HG03575 (cell line): ENCODE results near the gene AMD1.
A peak's percentile ranks its signal among the peaks of the same experiment; 100 is the strongest.
"Not testable (repeated sequence)": the region's sequence is repeated elsewhere in the genome, so short reads cannot be mapped to it uniquely, and the experiment has no call there.

Experiments used
- ATAC-seq: cut with Tn5 transposase; IDR thresholded peaks from one replicate; pipeline ENCODE4 v1.9.1; 2021; ENCODE audit not compliant: unreplicated experiment, insufficient number of reproducible peaks, low FRiP score; ENCODE audit errors: extremely low read depth

Gene AMD1

DNA sequence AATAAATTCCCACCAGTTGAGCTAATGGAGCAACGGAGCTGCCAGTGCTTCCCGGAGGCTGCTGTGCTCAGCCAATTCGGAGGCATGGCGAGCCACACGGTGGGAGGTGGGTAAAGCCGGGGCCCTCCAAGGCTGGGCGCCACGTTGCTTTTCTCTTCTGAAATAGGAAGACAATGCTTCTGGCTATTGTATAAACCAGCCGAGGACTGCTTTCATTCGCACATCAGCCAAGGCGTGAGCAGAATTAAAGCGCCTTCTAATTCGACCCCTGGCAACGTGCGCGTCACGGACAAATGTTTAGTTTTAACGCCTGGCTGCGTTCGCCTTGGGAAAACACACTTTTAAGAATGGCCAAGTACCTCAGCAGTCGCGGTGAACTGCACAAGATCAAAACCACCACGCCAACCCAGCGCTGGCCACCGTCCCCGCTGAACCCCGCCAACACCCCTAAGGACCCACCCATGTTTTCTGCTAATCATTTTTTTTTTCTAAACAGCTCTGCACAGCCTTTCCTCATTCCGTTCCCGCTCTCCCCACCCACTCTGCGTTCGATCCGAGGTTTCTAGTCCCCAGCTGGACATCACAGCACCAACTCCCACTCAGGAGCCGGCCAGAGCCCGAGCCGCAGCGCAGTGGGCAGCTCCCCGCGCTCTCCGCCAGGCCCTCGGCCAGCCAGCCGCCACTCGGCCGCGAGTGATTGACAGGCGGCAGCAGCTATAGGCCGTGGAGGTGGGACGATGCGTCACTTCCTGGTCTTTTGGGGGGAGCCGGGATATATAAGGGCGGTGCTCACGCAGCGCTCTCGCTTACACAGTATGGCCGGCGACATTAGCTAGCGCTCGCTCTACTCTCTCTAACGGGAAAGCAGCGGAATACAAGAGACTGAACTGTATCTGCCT, at the start of gene AMD1:
AMD1 (plus strand) TSS at position 805 of the 899 bp plus-strand sequence. CDS start 321 bp downstream, outside the sequence.
- ATAC-seq, result peak; percentile 42

DNA sequence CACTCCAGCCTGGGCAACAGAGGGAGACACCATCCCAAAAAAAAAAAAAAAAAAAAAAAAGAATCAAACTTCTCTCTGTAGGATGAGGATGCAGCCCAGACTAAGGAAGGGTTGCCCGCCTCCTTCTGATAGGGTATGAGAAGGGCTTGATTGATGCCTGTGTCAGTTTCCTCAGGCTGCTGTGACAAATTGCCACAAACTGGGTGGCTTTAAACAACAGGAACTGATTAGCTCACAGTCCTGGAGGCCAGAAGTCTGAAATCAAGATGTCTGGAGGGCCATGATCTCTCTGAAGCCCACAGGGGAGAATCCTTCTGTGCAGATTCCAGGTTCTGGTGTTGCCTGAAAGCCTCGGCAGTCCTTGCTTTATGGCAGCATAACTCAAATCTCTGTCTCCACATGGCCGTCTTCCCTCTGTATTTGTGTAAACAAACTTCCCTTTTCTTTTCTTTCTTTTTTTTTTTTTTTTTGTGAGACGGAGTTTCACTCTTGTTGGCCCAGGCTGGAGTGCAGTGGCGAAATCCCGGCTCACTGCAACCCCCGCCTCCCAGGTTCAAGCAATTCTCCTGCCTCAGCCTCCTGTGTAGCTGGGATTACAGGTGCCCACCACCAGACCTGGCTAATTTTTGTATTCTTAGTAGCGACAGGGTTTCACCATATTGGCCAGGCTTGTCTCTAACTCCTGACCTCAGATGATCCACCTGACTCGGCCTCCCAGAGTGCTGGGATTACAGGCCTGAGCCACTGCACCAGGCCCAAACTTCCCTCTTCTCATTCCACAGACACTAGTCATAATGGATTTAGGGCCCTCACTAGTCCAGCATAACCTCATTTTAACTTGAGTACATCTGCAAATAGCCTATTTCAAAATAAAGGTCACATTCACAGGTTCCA, 48.1 kb upstream of the AMD1 start:
- no peak for ATAC-seq

DNA sequence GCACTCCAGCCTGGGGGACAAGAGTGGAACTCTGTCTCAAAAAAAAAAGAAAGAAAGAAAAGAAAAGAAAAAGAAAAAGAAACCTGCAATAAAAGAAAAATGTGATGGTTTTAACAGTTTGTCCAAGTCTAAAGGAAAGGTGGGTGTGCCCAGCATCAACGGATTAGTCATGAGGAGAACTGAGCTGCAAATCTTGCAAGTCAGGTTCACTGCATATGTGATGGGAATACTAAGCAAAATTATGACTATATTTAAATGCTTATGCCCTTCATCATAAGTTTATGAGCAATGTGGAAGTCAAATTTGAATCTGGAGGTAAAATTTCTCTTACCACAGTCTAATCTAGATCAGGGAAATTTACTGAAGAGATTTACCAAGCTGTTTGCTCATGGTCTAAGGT, 46.2 kb upstream of the AMD1 start:
- ATAC-seq, result no peak

DNA sequence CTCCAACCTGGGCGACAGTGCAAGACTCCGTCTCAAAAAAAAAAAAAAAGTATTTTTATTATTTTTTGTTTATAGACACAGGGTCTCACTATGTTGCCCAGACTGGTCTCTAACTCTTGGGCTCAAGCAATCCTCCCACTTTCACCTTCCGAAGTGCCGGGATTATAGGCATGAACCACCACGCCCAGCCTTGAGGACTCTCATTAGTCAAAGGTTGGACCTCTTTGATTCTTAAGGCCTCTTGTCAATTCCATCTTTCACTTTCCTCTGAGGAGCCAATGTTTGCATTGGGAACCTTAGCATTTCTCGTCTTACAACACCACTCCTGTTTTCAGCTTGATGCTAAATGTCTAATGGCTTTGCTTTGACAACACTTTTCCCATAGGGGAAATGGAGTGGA, 43.2 kb upstream of the AMD1 start:
- ATAC-seq, result no peak

DNA sequence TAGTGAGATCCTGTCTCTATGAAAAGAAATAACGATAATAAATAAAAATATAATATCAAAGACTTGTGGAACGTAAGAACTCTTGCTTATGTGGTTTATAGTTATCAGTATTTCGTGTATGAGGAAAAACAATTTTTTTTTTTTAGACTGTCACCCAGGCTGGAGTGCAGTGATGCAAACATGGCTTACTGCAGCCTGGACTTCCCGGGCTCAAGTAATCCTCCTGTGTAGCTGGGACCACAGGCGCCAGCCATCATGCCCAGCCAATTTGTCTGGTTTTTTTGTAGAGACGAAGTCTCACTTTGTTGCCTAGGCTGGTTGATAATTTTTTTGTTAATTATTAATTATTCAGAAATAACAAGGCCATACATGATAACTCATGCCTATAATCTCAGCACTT, 40.8 kb upstream of the AMD1 start:
- ATAC-seq, result no peak

DNA sequence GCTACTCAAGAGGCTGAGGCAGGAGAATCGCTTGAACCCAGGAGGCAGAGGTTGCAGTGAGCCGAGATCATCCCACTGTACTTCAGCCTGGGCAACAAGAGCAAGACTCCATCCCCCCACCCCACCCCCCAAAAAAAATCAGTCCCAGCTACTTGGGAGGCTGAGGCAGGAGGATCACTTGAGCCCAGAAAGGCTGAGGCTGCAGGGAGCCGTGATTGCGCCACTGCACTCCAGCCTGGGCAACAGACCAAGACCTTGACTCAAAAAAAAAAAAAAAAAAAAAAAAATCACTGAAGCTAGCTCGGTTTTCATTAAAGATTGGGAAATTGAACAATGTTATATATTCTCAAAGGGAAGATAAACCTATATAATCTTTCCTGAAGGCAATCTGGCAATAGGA, 38.8 kb upstream of the AMD1 start:
- ATAC-seq, result not testable (repeated sequence)

DNA sequence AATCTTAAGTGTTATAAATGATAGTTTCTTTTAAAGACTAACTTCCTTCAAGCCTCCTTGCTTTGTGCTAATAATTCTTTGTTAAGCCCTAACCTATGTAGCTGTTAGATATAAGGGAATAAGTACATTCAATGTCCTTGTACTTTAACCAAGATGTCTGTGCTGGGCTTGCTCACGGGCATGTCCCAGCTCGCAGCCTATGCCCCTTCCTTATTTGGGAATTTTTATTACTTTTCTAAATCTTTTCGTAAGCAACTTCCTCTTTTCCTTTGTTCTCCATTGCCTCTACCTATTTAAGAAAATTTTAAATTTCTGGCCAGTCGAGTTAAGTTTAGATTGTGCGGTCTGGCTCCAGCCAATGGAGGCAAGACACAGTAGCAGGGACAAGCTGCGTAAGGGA, 33.3 kb upstream of the AMD1 start:
- no peak for ATAC-seq

DNA sequence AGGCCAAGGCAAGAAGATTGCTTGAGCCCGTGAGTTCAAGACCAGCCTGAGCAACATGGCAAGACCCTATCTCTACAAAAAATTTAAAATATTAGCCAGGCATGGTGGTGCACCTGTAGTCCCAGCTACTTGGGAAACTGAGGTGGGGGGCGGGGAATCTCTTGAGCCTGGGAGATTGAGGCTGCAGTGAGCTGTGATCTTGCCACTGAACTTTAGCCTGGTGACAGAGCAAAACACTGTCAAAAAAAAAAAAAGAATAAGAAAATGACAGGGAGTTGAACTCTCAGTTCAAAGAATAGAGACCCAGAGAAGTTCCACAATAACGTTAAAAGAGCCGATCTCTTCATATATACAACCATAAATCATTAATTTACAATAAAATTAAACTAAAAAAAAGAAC, 24.8 kb upstream of the AMD1 start:
- ATAC-seq, result no peak

DNA sequence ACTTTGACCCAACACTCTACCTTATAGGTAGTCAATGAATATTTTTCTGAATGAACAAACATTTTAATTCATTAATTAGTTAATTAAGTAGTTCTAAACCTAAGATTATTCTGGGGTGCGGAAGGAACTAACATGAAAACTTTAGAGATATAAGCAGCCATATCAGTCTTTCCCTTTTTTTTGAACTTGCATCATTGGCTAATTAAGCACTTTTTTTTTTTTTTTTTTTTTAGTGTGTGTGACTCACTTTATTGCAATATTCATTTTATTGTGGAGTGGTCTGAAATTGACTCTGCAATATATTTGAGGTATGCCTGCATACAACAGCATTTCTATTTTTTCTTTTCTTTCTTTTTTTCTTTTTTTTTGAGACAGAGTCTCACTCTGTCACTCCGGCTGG, 21.8 kb upstream of the AMD1 start:
- ATAC-seq, result no peak

DNA sequence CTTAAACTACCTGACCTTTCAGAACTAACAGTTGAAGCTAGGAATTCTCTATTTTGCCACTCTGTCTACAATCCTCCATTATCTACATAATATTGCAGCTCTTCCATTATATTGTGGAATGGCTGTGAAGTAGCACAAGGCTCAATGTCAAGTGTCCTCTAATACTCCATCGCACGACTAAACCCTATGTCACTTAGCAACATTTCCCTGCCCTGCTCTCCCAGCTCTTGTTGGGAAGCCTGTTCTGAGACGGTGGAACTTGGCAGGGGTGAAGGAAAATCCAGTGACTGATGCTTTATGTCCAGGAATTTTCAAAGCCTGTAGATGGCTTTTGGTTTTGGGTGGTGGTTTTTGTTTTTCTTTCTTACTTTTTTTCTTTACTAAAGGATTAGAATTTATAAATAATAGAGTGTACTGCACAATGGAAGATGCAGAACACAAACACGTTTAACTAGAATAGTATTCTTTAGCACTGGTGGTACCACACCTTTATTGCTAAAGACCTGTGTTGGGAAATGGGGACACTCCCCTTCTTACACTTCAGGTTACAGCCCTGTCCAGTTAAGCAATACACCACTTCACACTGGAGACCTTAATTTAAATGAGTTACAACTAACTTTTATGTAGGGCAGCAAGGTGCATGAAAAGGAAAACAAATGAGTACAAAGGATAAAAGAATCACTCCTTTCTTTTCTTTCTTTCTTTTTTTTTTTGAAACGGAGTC, 20.7 kb upstream of the AMD1 start:
- no peak for ATAC-seq

DNA sequence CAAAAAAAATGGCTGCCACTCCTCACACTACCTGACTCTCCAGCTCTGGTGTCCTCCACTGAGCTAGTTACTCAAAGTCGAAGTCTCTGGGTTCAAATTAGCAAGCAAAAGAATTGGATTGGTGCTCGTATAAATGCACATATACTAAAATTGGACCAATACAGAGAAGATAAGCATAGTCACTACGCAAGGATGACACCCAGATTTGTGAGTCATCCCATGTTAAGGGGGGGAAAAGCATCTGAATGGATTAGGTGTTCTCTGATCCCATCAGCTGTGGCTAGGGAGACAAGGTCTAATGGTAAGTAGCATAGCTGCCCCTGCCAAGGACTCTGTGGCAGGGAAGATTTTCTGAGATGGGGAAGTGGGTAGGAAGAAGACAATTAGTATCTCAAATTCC, 18.3 kb upstream of the AMD1 start:
- no peak for ATAC-seq

DNA sequence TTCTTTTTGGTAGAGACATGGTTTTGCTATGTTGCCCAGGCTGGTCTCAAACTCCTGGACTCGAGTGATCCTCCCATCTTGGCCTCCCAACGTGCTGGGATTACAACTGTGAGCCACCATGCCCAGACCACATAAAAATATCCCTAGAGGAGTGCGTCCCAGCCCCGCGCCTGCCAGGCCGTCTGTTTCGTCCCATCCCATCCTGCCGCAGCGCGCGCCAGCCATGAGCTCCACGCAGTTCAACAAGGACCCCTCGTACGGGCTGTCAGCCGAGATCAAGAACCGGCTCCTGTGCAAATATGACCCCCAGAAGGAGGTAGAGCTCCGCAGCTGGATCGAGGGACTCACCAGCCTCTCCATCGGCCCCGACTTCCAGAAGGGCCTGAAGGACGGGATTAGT, 16.6 kb upstream of the AMD1 start:
- no peak for ATAC-seq

DNA sequence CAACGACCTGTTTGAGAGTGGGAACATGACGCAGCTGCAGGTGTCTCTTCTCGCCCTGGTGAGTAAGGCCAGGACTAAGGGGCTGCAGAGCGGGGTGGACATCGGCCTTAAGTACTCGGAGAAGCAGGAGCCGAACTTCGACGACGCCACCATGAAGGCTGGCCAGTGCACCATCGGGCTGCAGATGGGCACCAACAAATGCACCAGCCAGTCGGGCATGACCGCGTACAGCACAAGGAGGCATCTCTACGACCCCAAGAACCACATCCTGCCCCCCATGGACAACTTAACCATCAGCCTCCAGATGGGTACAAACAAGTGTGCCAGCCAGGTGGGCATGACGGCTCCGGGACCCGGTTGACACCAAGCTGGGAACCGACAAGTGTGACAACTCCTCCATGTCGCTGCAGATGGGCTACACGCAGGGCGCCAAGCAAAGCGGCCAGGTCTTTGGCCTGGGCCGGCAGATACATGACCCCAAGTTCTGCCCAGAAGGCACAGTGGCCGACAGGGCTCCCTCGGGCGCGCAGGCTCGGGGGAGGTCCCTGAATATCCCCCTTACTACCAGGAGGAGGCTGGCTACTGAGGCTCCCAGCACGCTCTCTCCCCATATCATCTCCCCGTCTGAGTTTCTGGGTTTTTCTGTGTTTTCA, 15.9 kb upstream of the AMD1 start:
- ATAC-seq, result no peak

DNA sequence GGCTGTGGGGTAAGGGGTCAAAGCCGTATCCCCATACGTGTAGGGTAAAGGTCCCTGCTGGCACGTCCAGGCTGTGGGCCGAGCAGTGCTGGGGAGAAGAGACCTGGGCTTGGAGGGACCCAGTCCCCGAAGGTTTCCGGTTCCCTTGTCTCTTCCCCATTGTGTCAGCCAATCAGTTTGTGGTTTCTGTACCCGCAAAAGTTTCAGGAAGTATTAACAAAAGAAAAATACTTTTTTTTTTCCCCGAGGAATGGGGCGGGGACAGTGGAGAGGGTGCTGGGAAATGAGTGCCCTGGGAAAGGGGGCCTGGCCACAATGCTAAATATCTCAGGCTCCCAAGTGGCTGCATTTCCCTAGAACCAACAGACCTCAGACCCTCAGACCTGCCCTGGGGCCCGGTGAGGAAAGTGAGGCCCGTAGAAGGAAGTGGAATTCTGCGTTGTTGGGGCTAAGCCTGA, 15.2 kb upstream of the AMD1 start:
- no peak for ATAC-seq

DNA sequence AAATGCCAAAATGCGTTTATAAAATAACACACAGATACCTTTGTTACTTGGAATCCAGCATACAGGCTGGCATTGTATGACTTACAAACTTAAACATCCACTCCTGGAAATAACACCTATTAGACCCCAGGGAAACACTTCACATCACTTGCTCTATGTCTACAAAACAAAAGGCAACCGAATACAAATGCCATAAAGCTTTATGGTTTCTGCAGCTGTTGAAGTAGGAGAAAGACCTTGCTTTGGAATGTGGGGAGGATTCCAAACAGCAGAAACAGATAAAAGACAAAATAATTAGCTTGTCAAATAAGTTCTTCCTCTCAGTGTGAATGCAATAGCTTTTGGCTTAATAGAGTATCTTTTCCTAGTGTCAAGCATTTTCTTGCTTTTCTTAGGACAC, 9.8 kb upstream of the AMD1 start:
- ATAC-seq, result no peak

DNA sequence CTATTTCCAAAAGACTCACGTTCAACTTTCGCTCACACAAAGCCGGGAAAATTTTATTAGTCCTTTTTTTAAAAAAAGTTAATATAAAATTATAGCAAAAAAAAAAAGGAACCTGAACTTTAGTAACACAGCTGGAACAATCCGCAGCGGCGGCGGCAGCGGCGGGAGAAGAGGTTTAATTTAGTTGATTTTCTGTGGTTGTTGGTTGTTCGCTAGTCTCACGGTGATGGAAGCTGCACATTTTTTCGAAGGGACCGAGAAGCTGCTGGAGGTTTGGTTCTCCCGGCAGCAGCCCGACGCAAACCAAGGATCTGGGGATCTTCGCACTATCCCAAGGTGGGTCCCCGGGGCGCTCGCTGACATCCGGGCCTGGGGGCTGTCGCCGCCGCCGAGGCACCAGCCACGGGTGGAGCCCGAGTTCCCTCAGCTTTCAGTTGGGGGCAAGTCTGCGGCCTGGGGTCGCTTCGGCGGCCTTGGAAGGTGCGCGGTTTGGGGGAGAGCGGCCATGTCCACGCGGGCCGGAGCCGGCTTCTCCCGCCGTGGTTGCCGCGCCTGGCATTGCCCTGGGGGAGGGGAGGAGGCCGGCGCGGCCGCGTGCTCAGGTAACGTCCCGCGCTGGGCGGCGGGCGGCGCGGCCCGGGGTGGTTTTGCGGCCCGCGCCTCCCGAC, 429 bp downstream of the AMD1 start:
- no peak for ATAC-seq

DNA sequence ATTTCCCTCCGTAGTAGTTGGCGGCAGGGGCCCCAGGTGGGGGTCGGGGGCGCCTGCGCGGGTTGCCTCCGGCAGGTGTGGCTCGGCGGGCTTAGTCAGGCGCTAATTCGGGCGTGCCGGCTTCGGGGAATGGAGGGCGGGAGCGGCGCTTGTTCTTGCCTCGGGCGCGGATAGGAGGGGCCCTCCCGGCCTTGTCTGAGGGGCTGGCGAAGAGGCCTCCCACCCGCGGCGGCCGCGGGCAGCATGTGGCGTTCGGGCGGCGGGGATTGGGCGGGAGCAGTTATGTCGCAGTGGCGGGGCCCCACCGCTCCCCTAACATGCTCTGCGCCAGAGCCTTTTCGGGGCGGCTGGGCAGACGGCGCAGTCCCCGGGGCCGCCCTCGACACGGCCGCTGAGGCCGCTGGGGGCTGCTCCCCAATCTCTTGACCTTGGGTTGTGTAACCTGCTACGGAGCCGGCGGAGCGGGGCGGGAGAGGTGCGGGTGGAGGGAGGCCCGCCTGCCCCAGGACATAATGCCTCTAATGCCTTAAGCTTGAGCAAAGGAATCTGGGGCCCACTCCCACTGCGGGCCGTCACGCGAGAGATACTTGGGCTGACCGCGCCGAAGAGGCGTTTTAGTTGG, 1.1 kb downstream of the AMD1 start:
- ATAC-seq, result no peak

DNA sequence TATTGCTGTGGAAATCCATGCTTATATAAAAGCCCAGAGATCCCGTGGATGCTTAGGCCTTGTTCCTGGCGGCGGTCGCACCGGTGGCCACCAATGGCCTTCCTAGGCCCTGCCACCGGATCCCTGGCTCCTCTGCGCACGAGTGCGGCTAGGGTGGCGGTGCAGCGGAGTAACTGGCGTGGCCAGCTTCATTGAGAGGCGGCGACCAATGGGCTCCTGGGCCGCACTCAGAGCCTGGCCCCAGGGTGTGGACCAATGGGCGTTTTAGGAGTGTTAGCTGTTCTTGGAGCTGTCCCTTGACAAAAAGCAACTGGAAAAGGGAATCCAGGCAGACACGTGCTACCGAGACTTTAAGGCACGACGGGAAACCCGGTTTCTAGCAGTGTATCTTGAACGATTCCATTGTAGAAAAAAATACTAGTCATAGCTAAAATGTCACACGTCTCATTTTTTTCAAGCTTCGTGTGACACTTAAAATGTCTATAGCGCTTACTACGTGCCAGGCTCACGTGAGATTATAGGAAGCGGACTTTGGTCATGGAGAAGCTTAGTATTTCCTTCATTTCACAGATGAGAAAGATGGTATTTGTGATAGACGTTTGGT, 1.7 kb downstream of the AMD1 start:
- no peak for ATAC-seq
